ENCODE data around the gene CDPF1.

- no peak for TF ChIP-seq CTCF (IDR thresholded peaks at IDR 0.05)
- TF ChIP-seq POLR2AphosphoS5 (IDR thresholded peaks at IDR 0.05; ENCODE audit: low read depth, low read length) = no peak
- TF ChIP-seq SIN3A (IDR thresholded peaks at IDR 0.05; ENCODE audit: borderline replicate concordance, insufficient read depth, low read depth, low read length) = no peak
- TF ChIP-seq, protein P1, sequence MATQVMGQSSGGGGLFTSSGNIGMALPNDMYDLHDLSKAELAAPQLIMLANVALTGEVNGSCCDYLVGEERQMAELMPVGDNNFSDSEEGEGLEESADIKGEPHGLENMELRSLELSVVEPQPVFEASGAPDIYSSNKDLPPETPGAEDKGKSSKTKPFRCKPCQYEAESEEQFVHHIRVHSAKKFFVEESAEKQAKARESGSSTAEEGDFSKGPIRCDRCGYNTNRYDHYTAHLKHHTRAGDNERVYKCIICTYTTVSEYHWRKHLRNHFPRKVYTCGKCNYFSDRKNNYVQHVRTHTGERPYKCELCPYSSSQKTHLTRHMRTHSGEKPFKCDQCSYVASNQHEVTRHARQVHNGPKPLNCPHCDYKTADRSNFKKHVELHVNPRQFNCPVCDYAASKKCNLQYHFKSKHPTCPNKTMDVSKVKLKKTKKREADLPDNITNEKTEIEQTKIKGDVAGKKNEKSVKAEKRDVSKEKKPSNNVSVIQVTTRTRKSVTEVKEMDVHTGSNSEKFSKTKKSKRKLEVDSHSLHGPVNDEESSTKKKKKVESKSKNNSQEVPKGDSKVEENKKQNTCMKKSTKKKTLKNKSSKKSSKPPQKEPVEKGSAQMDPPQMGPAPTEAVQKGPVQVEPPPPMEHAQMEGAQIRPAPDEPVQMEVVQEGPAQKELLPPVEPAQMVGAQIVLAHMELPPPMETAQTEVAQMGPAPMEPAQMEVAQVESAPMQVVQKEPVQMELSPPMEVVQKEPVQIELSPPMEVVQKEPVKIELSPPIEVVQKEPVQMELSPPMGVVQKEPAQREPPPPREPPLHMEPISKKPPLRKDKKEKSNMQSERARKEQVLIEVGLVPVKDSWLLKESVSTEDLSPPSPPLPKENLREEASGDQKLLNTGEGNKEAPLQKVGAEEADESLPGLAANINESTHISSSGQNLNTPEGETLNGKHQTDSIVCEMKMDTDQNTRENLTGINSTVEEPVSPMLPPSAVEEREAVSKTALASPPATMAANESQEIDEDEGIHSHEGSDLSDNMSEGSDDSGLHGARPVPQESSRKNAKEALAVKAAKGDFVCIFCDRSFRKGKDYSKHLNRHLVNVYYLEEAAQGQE (IDR thresholded peaks at IDR 0.05; ENCODE audit: insufficient read depth in 1 of 2, low read depth in 2 of 2, low read length in 1 of 2) = no peak
- no peak for TF ChIP-seq TCF7L2 (IDR thresholded peaks at IDR 0.05; ENCODE audit: low read depth, low read length)
These were observed 8.6 kb downstream of the CDPF1 start for GRCh38 chr22:46241396-46242007.

Measured in Panc1 (cell line).